Measurements from ENCODE around the gene ZFP57. TPM values are rescaled to one million over a fixed set of nuclear protein-coding genes. Genes with fewer than 3 reads are reported as not detected.

Gene ZFP57
- total RNA-seq, 3 donors from 2014 or later (not counting 1 experiment from before 2014, with no cell fraction given) = 2.9 to 12.8 TPM; not detected in 1

DNA sequence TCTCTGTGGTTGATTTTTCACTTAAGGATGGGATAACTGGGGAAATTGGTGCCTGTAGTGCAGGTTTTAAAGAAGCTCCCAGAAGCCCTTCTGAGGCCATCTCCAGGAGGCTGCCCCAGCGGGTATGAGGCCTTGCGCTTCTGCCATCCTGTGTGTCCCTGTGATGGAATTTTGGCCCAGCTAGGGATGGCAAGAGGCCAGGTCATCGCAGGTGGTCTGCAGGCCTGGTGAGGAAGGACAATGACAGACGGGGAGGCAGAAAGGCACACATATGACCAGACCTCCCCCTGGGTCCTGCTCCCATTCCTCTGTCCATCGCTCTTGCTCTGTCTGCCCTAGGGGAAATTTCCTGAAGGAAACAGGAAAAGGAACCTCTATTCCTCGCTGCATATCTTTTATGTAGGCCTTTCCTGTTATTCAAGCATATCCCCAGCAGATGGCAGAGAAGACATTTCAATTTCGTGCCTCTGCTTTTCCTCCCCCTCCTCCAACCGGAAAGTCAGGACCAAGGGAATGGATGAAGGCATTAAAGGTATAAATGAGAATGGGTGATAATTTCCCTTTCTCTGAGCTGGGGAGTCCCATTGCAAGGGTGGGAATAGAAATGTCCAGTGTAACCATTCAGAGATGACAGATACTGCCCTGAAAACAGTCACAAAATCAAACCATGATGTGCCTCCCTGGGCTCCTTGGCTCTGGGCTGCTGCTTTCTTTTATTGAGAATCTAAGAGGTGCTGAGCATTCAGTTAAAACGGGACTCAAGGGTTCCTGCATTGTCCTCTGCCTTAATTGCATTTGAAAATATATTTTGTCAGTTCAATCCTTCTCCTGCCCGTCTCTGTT, 24.7 kb upstream of the ZFP57 start:
- peaks cover 6% of the 10 kb centered on the region for H3K27me3 ChIP-seq (ENCODE audit: control insufficient read depth, insufficient read depth, low read length)
- Mint-ChIP-seq H3K4me1 (peaks cover 57 to 66% of the 10 kb centered on the region in 2 donors), H3K4me3 (peak overlapping the region; percentile 55), H3K27me3 (ENCODE audit: low read depth in 2 of 2) (peaks cover 10 to 17% of the 10 kb centered on the region in 2 donors), H3K36me3 (no peaks in the 10 kb centered on the region), H3K27ac (peak overlapping the region; percentile 65 to 87), H3K9me3 (no peaks in the 10 kb centered on the region)
- 50% methylated on average over 9 of the region's 10 CpGs for WGBS (ENCODE audit: insufficient coverage)
- no peaks in the 10 kb centered on the region for H3K9me3 ChIP-seq (ENCODE audit: control insufficient read depth, insufficient read depth, low read length)
- no peak overlapping the region for H3K27ac ChIP-seq (ENCODE audit: low read length)
- no peak overlapping the region for H3K4me3 ChIP-seq (ENCODE audit: low read length)
- DNase-seq (peak in 1 of 2 donors; percentile 73), ATAC-seq (no peak)
- peaks cover 52% of the 10 kb centered on the region for H3K4me1 ChIP-seq (ENCODE audit: control insufficient read depth, insufficient read depth, low read length)
- TF ChIP-seq, protein P1, sequence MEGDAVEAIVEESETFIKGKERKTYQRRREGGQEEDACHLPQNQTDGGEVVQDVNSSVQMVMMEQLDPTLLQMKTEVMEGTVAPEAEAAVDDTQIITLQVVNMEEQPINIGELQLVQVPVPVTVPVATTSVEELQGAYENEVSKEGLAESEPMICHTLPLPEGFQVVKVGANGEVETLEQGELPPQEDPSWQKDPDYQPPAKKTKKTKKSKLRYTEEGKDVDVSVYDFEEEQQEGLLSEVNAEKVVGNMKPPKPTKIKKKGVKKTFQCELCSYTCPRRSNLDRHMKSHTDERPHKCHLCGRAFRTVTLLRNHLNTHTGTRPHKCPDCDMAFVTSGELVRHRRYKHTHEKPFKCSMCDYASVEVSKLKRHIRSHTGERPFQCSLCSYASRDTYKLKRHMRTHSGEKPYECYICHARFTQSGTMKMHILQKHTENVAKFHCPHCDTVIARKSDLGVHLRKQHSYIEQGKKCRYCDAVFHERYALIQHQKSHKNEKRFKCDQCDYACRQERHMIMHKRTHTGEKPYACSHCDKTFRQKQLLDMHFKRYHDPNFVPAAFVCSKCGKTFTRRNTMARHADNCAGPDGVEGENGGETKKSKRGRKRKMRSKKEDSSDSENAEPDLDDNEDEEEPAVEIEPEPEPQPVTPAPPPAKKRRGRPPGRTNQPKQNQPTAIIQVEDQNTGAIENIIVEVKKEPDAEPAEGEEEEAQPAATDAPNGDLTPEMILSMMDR (IDR thresholded peaks at IDR 0.05) = peak; percentile 67
- no peaks in the 10 kb centered on the region for H3K36me3 ChIP-seq (ENCODE audit: control insufficient read depth, insufficient read depth, low read length)
- intact Hi-C loops (cut with micrococcal nuclease) = loop anchor here (1.0 to 10.0 kb wide), 2 partner anchors 130 to 259 kb away; no protein-coding TSS in a partner anchor

DNA sequence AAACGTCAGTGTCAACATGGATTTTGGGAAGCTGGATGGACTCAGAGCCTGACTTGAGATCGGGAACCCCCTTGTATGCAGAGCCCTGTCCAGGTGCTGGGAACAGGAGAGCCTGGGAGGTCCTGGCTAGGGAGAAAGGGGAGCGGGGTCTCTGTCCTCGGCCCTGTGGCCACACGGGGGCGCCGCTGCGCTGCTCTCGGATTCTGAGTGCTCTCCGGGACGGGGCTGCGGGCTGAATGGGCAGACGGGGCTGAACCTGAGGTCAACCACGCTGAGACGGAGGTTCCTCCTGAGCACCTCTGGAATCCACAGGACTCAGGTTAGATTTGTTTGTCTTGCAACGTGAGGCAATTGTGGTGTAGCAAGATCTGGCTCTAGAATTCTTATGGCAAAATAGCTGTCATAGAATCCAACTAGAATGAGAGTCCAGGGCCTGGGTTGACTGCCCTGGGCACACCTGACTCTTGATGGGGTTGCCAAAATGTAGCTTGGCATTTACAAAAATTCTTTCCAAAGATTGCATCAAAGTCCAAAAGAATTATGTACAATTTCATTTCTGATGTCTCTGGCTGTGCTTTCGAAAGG, 21.7 kb upstream of the ZFP57 start:
- Histone ChIP-seq H3K36me3 (ENCODE audit: control insufficient read depth, insufficient read depth, low read length) (no peaks in the 10 kb centered on the region), H3K9me3 (ENCODE audit: control insufficient read depth, insufficient read depth, low read length) (no peaks in the 10 kb centered on the region), H3K27ac (ENCODE audit: low read length) (no peak overlapping the region), H3K27me3 (ENCODE audit: control insufficient read depth, insufficient read depth, low read length) (peaks cover 6% of the 10 kb centered on the region), H3K4me1 (ENCODE audit: control insufficient read depth, insufficient read depth, low read length) (peaks cover 22% of the 10 kb centered on the region), H3K4me3 (ENCODE audit: low read length) (no peak overlapping the region)
- DNase-seq = peak; percentile 73 to 88
- no peak overlapping the region for H3K4me3 Mint-ChIP-seq
- 32% methylated on average over 17 of the region's 17 CpGs for WGBS (ENCODE audit: insufficient coverage)
- H3K36me3 Mint-ChIP-seq = no peaks in the 10 kb centered on the region
- H3K27ac Mint-ChIP-seq = no peak overlapping the region
- H3K4me1 Mint-ChIP-seq = peaks cover 28 to 37% of the 10 kb centered on the region in 2 donors
- intact Hi-C loops (cut with micrococcal nuclease) = loop anchor here (1.0 to 10.0 kb wide), 3 partner anchors 51 to 262 kb away; no protein-coding TSS in a partner anchor
- peaks cover 10 to 20% of the 10 kb centered on the region in 2 donors for H3K27me3 Mint-ChIP-seq (ENCODE audit: low read depth in 2 of 2)
- TF ChIP-seq, protein P1 (IDR thresholded peaks at IDR 0.05) = peak; percentile 81
- peak; percentile 70 to 75 (median 75) for ATAC-seq
- no peaks in the 10 kb centered on the region for H3K9me3 Mint-ChIP-seq

DNA sequence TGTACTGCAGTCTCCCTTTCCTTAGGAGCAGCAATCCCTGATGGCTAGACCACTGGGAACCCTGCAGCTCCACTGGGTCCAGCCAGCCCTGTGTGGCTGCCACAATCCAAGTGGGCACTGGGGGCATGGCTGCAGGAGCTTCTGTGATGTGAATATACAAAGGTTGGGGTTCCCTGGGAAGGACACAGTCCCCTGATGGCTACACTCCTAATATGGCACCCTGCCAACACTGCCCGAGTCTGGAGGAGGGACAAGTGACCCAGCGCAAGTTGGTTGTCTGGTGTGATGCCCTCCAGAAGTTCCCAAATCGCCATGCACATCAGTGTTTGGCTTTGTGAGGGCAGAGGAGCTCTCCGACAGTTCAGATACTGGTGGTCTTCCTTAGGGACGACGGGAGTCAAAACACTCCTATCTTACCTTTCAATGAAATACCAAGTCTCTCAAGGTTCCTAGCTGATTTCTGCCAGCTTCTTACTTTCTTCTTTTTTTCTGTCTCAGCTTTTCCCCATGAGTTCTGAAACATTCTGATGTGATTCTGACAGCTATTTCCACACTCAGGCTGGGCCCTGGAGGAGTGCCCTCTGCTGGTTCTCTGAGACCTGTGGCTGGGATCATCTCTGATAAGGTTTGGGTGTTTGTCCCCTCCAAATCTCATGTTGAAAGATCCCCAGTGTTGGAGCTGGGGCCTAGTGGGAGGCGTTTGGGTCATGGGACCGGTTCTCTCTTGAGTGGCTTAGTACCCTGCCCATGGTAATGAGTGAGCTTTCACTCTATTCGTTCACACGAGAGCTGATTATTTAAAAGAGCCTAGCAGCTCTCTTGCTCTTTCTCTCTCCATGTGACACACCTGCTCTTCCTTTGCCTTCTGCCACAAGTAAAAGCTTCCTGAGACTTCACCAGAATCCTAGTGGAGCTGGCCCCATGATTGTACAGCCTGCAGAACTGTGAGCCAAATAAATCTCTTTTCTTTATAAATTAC, 15.5 kb upstream of the ZFP57 start:
- Mint-ChIP-seq H3K27me3 (ENCODE audit: low read depth in 2 of 2) (peaks cover 0 to 12% of the 10 kb centered on the region in 2 donors), H3K4me1 (no peaks in the 10 kb centered on the region), H3K27ac (no peak overlapping the region), H3K9me3 (peaks cover 4 to 5% of the 10 kb centered on the region in 2 donors), H3K4me3 (no peak overlapping the region), H3K36me3 (peaks cover 6% of the 10 kb centered on the region)
- H3K27ac ChIP-seq (ENCODE audit: low read length) = no peak overlapping the region
- H3K36me3 ChIP-seq (ENCODE audit: control insufficient read depth, insufficient read depth, low read length) = no peaks in the 10 kb centered on the region
- peaks cover 3% of the 10 kb centered on the region for H3K9me3 ChIP-seq (ENCODE audit: control insufficient read depth, insufficient read depth, low read length)
- TF ChIP-seq, protein P1 (IDR thresholded peaks at IDR 0.05) = no peak
- WGBS (ENCODE audit: insufficient coverage) = 78% methylated on average over 10 of the region's 10 CpGs
- H3K4me1 ChIP-seq (ENCODE audit: control insufficient read depth, insufficient read depth, low read length) = no peaks in the 10 kb centered on the region
- DNase-seq = no peak
- intact Hi-C loops (cut with micrococcal nuclease) = no loop called here
- no peak overlapping the region for H3K4me3 ChIP-seq (ENCODE audit: low read length)
- no peaks in the 10 kb centered on the region for H3K27me3 ChIP-seq (ENCODE audit: control insufficient read depth, insufficient read depth, low read length)
- peak in 1 of 3 donors; percentile 38 for ATAC-seq

Data from natural killer cell (primary cell).